Measurements from ENCODE around the gene WDR89.

Gene WDR89

DNA sequence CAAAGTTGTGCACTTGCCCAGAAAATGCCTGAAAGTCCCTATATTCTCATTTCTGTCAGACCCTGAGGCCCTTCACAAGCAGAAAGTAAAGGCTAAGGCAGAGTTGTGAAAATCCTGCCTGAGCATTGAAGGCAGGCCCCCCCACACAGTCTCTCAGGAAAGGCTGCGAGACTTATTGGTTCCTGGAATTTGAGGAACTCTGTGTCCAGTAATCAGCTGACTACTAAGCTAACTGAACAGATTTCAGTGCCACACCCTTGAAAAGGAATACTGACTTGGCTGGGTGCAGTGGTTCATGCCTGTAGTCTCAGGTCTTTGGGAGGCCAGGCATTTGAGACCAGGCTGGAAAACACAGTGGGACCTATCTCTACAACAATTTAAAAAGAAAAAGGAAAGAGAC lies 77.4 kb downstream of the WDR89 start:
- H4K8ac ChIP-seq (ENCODE audit: low read depth, low read length): no peak overlapping the region
- H2AK5ac ChIP-seq (ENCODE audit: low read depth, low read length): no peak overlapping the region
- no peak overlapping the region for H3K14ac ChIP-seq (ENCODE audit: low read length)
- H2BK5ac ChIP-seq (ENCODE audit: low read length): no peak overlapping the region
- no peak overlapping the region for H2BK120ac ChIP-seq (ENCODE audit: low read depth, low read length)
- no CpG with 5 or more reads among the region's 1 CpG for WGBS, 2 donors (ENCODE audit: extremely low coverage in 2 of 2, insufficient read length in 2 of 2, insufficient replicate concordance in 1 of 2)
- H3K9ac ChIP-seq (ENCODE audit: low read depth, low read length, poor library complexity): no peak overlapping the region
- no peak overlapping the region for H3K27ac ChIP-seq (replicated peaks; ENCODE audit: low read length)
- H3K27me3 ChIP-seq (ENCODE audit: control insufficient read depth in 3 of 3, insufficient read depth in 3 of 3, low read depth in 1 of 3, low read length in 3 of 3): no peaks in the 10 kb centered on the region
- H3K36me3 ChIP-seq (replicated peaks in 1 of 2; ENCODE audit: control insufficient read depth in 2 of 2, insufficient read depth in 2 of 2, low read length in 2 of 2): no peaks in the 10 kb centered on the region
- no peak for DNase-seq (ENCODE audit: low spot score)
- H3K4ac ChIP-seq (ENCODE audit: low read length): no peak overlapping the region
- H2AFZ ChIP-seq (ENCODE audit: low read length): no peak overlapping the region
- no peak overlapping the region for H2BK12ac ChIP-seq (ENCODE audit: low read length)
- H3K4me3 ChIP-seq (ENCODE audit: low read length in 2 of 2): no peak overlapping the region
- no peaks in the 10 kb centered on the region for H3K9me3 ChIP-seq (replicated peaks in 1 of 2; ENCODE audit: control insufficient read depth in 2 of 2, insufficient read depth in 1 of 2, low read depth in 1 of 2, low read length in 2 of 2)
- H3K23ac ChIP-seq (ENCODE audit: low read depth, low read length, poor library complexity): no peak overlapping the region
- H3K4me1 ChIP-seq (ENCODE audit: control insufficient read depth in 2 of 2, insufficient read depth in 1 of 2, low read depth in 1 of 2, low read length in 2 of 2): no peaks in the 10 kb centered on the region
- no peak overlapping the region for H3K4me2 ChIP-seq (ENCODE audit: insufficient read depth, low read length, poor library complexity, severe bottlenecking)
- H3K18ac ChIP-seq (ENCODE audit: low read length): no peak overlapping the region
- no peak overlapping the region for H4K91ac ChIP-seq (ENCODE audit: low read depth, low read length, poor library complexity)
- H2BK15ac ChIP-seq (ENCODE audit: low read length): no peak overlapping the region
- no peaks in the 10 kb centered on the region for H3K79me1 ChIP-seq (ENCODE audit: low read depth, low read length)

DNA sequence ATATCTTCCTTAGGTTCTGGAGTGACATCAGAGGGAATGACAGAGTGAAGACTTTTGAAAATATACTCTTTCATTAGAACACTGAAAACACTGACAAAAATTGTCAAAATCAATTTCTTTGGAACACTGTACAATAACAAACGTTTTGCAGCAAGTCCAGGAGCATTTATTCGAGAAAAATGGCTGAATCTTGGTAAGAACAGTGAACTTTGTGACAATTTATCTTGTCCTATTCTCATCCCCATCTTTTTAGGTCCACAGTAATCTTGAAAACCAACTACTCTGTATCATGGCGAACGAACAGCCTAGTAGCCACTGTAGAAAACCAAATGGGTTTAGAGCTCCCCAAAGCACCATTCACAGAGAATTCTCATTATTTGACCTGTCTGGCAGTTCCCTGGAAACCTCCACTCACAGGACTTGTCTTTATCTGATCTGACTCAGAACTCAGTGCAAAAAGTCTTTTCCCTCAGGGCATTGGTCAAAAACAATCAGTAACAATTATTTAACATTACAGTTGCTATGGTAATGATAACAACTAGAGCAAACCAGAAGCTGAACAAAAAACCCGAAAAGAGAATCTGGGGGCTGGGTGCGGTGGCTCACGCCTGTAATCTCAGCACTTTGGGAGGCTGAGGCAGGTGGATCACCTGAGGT lies 78.2 kb downstream of the WDR89 start:
- H3K14ac ChIP-seq (ENCODE audit: low read length): no peak overlapping the region
- H3K4me3 ChIP-seq (ENCODE audit: low read length in 2 of 2): no peak overlapping the region
- WGBS, 2 donors (ENCODE audit: extremely low coverage in 2 of 2, insufficient read length in 2 of 2, insufficient replicate concordance in 1 of 2): no CpG with 5 or more reads among the region's 7 CpGs
- no peak overlapping the region for H3K4me2 ChIP-seq (ENCODE audit: insufficient read depth, low read length, poor library complexity, severe bottlenecking)
- H3K27me3 ChIP-seq (ENCODE audit: control insufficient read depth in 3 of 3, insufficient read depth in 3 of 3, low read depth in 1 of 3, low read length in 3 of 3): no peaks in the 10 kb centered on the region
- H2AK5ac ChIP-seq (ENCODE audit: low read depth, low read length): no peak overlapping the region
- H3K36me3 ChIP-seq (replicated peaks in 1 of 2; ENCODE audit: control insufficient read depth in 2 of 2, insufficient read depth in 2 of 2, low read length in 2 of 2): no peaks in the 10 kb centered on the region
- H3K27ac ChIP-seq (replicated peaks; ENCODE audit: low read length): no peak overlapping the region
- H3K18ac ChIP-seq (ENCODE audit: low read length): no peak overlapping the region
- H3K9ac ChIP-seq (ENCODE audit: low read depth, low read length, poor library complexity): no peak overlapping the region
- no peak overlapping the region for H2BK120ac ChIP-seq (ENCODE audit: low read depth, low read length)
- H2AFZ ChIP-seq (ENCODE audit: low read length): no peak overlapping the region
- no peak overlapping the region for H2BK5ac ChIP-seq (ENCODE audit: low read length)
- no peak overlapping the region for H3K23ac ChIP-seq (ENCODE audit: low read depth, low read length, poor library complexity)
- no peak overlapping the region for H4K8ac ChIP-seq (ENCODE audit: low read depth, low read length)
- no peak overlapping the region for H2BK15ac ChIP-seq (ENCODE audit: low read length)
- no peak for DNase-seq (ENCODE audit: low spot score)
- no peaks in the 10 kb centered on the region for H3K9me3 ChIP-seq (replicated peaks in 1 of 2; ENCODE audit: control insufficient read depth in 2 of 2, insufficient read depth in 1 of 2, low read depth in 1 of 2, low read length in 2 of 2)
- H3K79me1 ChIP-seq (ENCODE audit: low read depth, low read length): no peaks in the 10 kb centered on the region
- H2BK12ac ChIP-seq (ENCODE audit: low read length): no peak overlapping the region
- H3K4me1 ChIP-seq (ENCODE audit: control insufficient read depth in 2 of 2, insufficient read depth in 1 of 2, low read depth in 1 of 2, low read length in 2 of 2): no peaks in the 10 kb centered on the region
- H4K91ac ChIP-seq (ENCODE audit: low read depth, low read length, poor library complexity): no peak overlapping the region
- H3K4ac ChIP-seq (ENCODE audit: low read length): no peak overlapping the region

DNA sequence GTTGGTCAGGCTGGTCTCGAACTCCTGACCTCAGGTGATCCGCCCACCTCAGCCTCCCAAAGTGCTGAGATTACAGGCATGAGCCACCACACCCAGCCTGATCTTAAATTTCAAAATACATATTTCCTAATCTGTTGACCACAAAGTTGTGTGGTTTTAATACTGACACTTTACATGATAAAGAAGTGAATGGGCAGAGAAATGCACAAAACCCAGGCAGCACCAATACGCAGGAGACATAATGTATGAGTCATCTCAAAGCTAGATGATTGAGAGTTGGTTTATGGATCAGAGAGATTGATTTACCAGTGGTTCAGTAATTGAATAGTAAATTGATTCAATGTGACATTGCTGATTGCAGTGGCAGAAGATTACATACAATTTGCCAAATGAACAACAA lies 79.3 kb downstream of the WDR89 start:
- no peak overlapping the region for H2BK5ac ChIP-seq (ENCODE audit: low read length)
- no peak overlapping the region for H2AFZ ChIP-seq (ENCODE audit: low read length)
- DNase-seq (ENCODE audit: low spot score): no peak
- WGBS, 2 donors (ENCODE audit: extremely low coverage in 2 of 2, insufficient read length in 2 of 2, insufficient replicate concordance in 1 of 2): no CpG with 5 or more reads among the region's 3 CpGs
- no peak overlapping the region for H4K8ac ChIP-seq (ENCODE audit: low read depth, low read length)
- H3K9ac ChIP-seq (ENCODE audit: low read depth, low read length, poor library complexity): no peak overlapping the region
- H2BK120ac ChIP-seq (ENCODE audit: low read depth, low read length): no peak overlapping the region
- H2BK12ac ChIP-seq (ENCODE audit: low read length): no peak overlapping the region
- H3K9me3 ChIP-seq (replicated peaks in 1 of 2; ENCODE audit: control insufficient read depth in 2 of 2, insufficient read depth in 1 of 2, low read depth in 1 of 2, low read length in 2 of 2): no peaks in the 10 kb centered on the region
- H3K27ac ChIP-seq (replicated peaks; ENCODE audit: low read length): no peak overlapping the region
- no peak overlapping the region for H2BK15ac ChIP-seq (ENCODE audit: low read length)
- no peak overlapping the region for H2AK5ac ChIP-seq (ENCODE audit: low read depth, low read length)
- H3K36me3 ChIP-seq (replicated peaks in 1 of 2; ENCODE audit: control insufficient read depth in 2 of 2, insufficient read depth in 2 of 2, low read length in 2 of 2): no peaks in the 10 kb centered on the region
- no peak overlapping the region for H3K23ac ChIP-seq (ENCODE audit: low read depth, low read length, poor library complexity)
- no peak overlapping the region for H3K4me3 ChIP-seq (ENCODE audit: low read length in 2 of 2)
- no peak overlapping the region for H3K4me2 ChIP-seq (ENCODE audit: insufficient read depth, low read length, poor library complexity, severe bottlenecking)
- no peak overlapping the region for H3K4ac ChIP-seq (ENCODE audit: low read length)
- H3K79me1 ChIP-seq (ENCODE audit: low read depth, low read length): no peaks in the 10 kb centered on the region
- H3K14ac ChIP-seq (ENCODE audit: low read length): no peak overlapping the region
- no peaks in the 10 kb centered on the region for H3K27me3 ChIP-seq (ENCODE audit: control insufficient read depth in 3 of 3, insufficient read depth in 3 of 3, low read depth in 1 of 3, low read length in 3 of 3)
- H4K91ac ChIP-seq (ENCODE audit: low read depth, low read length, poor library complexity): no peak overlapping the region
- H3K4me1 ChIP-seq (ENCODE audit: control insufficient read depth in 2 of 2, insufficient read depth in 1 of 2, low read depth in 1 of 2, low read length in 2 of 2): no peaks in the 10 kb centered on the region
- no peak overlapping the region for H3K18ac ChIP-seq (ENCODE audit: low read length)

DNA sequence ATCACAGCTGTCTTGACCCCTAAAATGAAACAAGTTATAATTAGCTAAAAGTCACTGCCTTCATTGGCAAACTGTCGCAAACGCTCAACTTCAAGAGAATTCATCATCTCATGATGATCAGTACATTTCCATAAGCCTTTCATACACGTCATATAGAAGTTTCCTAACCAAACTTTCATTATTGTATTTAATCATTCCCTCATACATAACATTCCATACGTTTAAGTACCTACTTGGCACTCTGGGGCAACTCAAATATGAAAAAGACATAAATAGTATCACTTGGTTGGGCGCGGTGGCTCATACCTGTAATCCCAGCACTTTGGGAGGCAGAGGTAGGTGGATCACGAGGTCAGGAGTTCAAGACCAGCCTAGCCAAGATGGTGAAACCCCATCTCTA lies 86.1 kb downstream of the WDR89 start:
- Histone ChIP-seq H2AFZ (ENCODE audit: low read length) (no peak overlapping the region), H2BK120ac (ENCODE audit: low read depth, low read length) (no peak overlapping the region)

More for the DNA sequence above, 86.1 kb downstream of the WDR89 start:
- H3K9ac ChIP-seq (ENCODE audit: low read depth, low read length, poor library complexity): no peak overlapping the region
- WGBS, 2 donors (ENCODE audit: extremely low coverage in 2 of 2, insufficient read length in 2 of 2, insufficient replicate concordance in 1 of 2): 100% methylated on average over 1 of the region's 7 CpGs; no CpG with 5 or more reads in 1 of the 2 donors
- no peak overlapping the region for H3K23ac ChIP-seq (ENCODE audit: low read depth, low read length, poor library complexity)
- H3K4me3 ChIP-seq (ENCODE audit: low read length in 2 of 2): no peak overlapping the region
- no peak overlapping the region for H4K8ac ChIP-seq (ENCODE audit: low read depth, low read length)
- no peak overlapping the region for H2BK12ac ChIP-seq (ENCODE audit: low read length)
- H2BK15ac ChIP-seq (ENCODE audit: low read length): no peak overlapping the region
- no peak overlapping the region for H3K27ac ChIP-seq (replicated peaks; ENCODE audit: low read length)
- no peak for DNase-seq (ENCODE audit: low spot score)
- H2BK5ac ChIP-seq (ENCODE audit: low read length): no peak overlapping the region
- H2AK5ac ChIP-seq (ENCODE audit: low read depth, low read length): no peak overlapping the region
- no peak overlapping the region for H3K4ac ChIP-seq (ENCODE audit: low read length)
- H3K4me1 ChIP-seq (ENCODE audit: control insufficient read depth in 2 of 2, insufficient read depth in 1 of 2, low read depth in 1 of 2, low read length in 2 of 2): no peaks in the 10 kb centered on the region
- H3K18ac ChIP-seq (ENCODE audit: low read length): no peak overlapping the region
- no peaks in the 10 kb centered on the region for H3K27me3 ChIP-seq (ENCODE audit: control insufficient read depth in 3 of 3, insufficient read depth in 3 of 3, low read depth in 1 of 3, low read length in 3 of 3)
- no peak overlapping the region for H3K14ac ChIP-seq (ENCODE audit: low read length)
- no peaks in the 10 kb centered on the region for H3K79me1 ChIP-seq (ENCODE audit: low read depth, low read length)
- no peaks in the 10 kb centered on the region for H3K9me3 ChIP-seq (replicated peaks in 1 of 2; ENCODE audit: control insufficient read depth in 2 of 2, insufficient read depth in 1 of 2, low read depth in 1 of 2, low read length in 2 of 2)
- no peak overlapping the region for H3K4me2 ChIP-seq (ENCODE audit: insufficient read depth, low read length, poor library complexity, severe bottlenecking)
- no peak overlapping the region for H4K91ac ChIP-seq (ENCODE audit: low read depth, low read length, poor library complexity)
- no peaks in the 10 kb centered on the region for H3K36me3 ChIP-seq (replicated peaks in 1 of 2; ENCODE audit: control insufficient read depth in 2 of 2, insufficient read depth in 2 of 2, low read length in 2 of 2)
